GM23248 (cell line): ENCODE data around the gene THEM4. TPM values are rescaled to one million over a fixed set of nuclear protein-coding genes. Genes with fewer than 3 reads are reported as not detected.

Experiments used
- DNase-seq: peaks from one replicate; pipeline ENCODE4 v3.0.0-alpha.2; 2015
- H2AFZ ChIP-seq: fragments of 200-600 bp; sonication (generic); 2 replicates; pipeline ENCODE4 v1.6.1; 2016; ENCODE audit warnings: antibody characterized with exemption
- H3F3A ChIP-seq: fragments of 200-600 bp; sonication (generic); 2 replicates; pipeline ENCODE4 v1.6.1; 2016; ENCODE audit warnings: mild to moderate bottlenecking, antibody characterized with exemption, mixed run types; ENCODE audit not compliant: insufficient read depth
- H3K27ac ChIP-seq: fragments of 200-600 bp; sonication (generic); 2 replicates; pipeline ENCODE4 v1.5.1; 2016; ENCODE audit warnings: mild to moderate bottlenecking
- H3K27me3 ChIP-seq: fragments of 200-600 bp; sonication (generic); replicated peaks from 2 replicates; pipeline ENCODE4 v1.6.1; 2016; ENCODE audit warnings: mild to moderate bottlenecking; ENCODE audit not compliant: insufficient read depth
- H3K36me3 ChIP-seq: fragments of 200-600 bp; sonication (generic); 2 replicates; pipeline ENCODE4 v1.6.1; 2016; ENCODE audit warnings: low read depth, mild to moderate bottlenecking
- H3K4me1 ChIP-seq: fragments of 200-600 bp; sonication (generic); 2 replicates; pipeline ENCODE4 v1.6.1; 2016; ENCODE audit warnings: mild to moderate bottlenecking; ENCODE audit not compliant: insufficient read depth
- H3K4me2 ChIP-seq: fragments of 200-600 bp; sonication (generic); one replicate; pipeline ENCODE4 v1.6.1; 2016; ENCODE audit warnings: mild to moderate bottlenecking; ENCODE audit not compliant: unreplicated experiment
- H3K4me3 ChIP-seq: fragments of 200-600 bp; sonication (generic); 2 replicates; pipeline ENCODE4 v1.5.1; 2016; ENCODE audit warnings: mild to moderate bottlenecking
- H3K79me2 ChIP-seq: fragments of 200-600 bp; sonication (generic); 2 replicates; pipeline ENCODE4 v1.6.1; 2016; ENCODE audit warnings: mild to moderate bottlenecking; ENCODE audit not compliant: insufficient read depth
- H3K9ac ChIP-seq: fragments of 200-600 bp; sonication (generic); 2 replicates; pipeline ENCODE4 v1.6.1; 2016; ENCODE audit warnings: mild to moderate bottlenecking
- H3K9me2 ChIP-seq: fragments of 200-600 bp; sonication (generic); 2 replicates; pipeline ENCODE4 v1.6.1; 2016; ENCODE audit warnings: mixed run types, mild to moderate bottlenecking, moderate library complexity; ENCODE audit not compliant: insufficient read depth
- H3K9me3 ChIP-seq: fragments of 200-600 bp; sonication (generic); one replicate; pipeline ENCODE4 v1.6.1; 2017; ENCODE audit warnings: low read depth
- H4K20me1 ChIP-seq: fragments of 200-600 bp; sonication (generic); 2 replicates; pipeline ENCODE4 v1.6.0; 2016; ENCODE audit not compliant: insufficient read depth
- EZH2 ChIP-seq: fragments of 200-600 bp; sonication (generic); IDR thresholded peaks from 2 replicates; pipeline ENCODE4 v1.6.1; 2018; ENCODE audit warnings: antibody characterized with exemption, mild to moderate bottlenecking; ENCODE audit not compliant: insufficient read depth, poor library complexity, severe bottlenecking
- EZH2phosphoT487 ChIP-seq: fragments of 200-600 bp; sonication (generic); IDR thresholded peaks from 2 replicates; pipeline ENCODE4 v1.6.1; 2018; ENCODE audit warnings: antibody characterized with exemption, moderate library complexity, mild to moderate bottlenecking, low read depth; ENCODE audit not compliant: insufficient read depth
- WGBS, 2 experiments: methylation state at CpG; one replicate each; pipeline ENCODE4 v1.1.6; 2015 to 2017; ENCODE audit warnings: low lambda C conversion rate in 2 of 2, low coverage in 1 of 2; ENCODE audit errors: missing lambda C conversion rate in 2 of 2; 5-methylcytosine and 5-hydroxymethylcytosine counted together
- in situ Hi-C: fragments of 300-500 bp; cut with MboI; formaldehyde crosslinking; loops from 2 replicates; pipeline ENCODE4 v1.15.0; 2020
- polyA plus RNA-seq: library from polyadenylated mRNA; unstranded; fragments of >200 nt; fragmentation: Nextera tagmentation; extraction: Ambion mirVana; gene quantifications from 2 replicates; pipeline ENCODE4 v1.2.1, GENCODE V29; 2016
- total RNA-seq: library from RNA; depleted of rRNA; stranded (reverse); fragments of >200 nt; shearing (Covaris generic); gene quantifications from 2 replicates; pipeline ENCODE4 v1.2.3, GENCODE V29; 2014

THEM4 gene
- total and polyA plus RNA-seq, 2 experiments from 2014 or later: 14.6 to 17.9 TPM

GRCh38 chr1:151864411-151864810, 44.9 kb downstream of the THEM4 start:
- H3K9me3 ChIP-seq: no peaks in the 10 kb centered on the region
- WGBS, 2 experiments: 22 to 27% methylated on average over 2 of the region's 2 CpGs
- no peak for DNase-seq
- H3K4me2 ChIP-seq: no peak overlapping the region
- no peaks in the 10 kb centered on the region for H3K79me2 ChIP-seq
- no peak overlapping the region for H3K4me3 ChIP-seq
- no peaks in the 10 kb centered on the region for H4K20me1 ChIP-seq
- H3F3A ChIP-seq: peaks cover 19% of the 10 kb centered on the region
- no peaks in the 10 kb centered on the region for H3K9me2 ChIP-seq
- no peak overlapping the region for H3K9ac ChIP-seq
- in situ Hi-C loops: no loop called here
- H2AFZ ChIP-seq: no peak overlapping the region
- no peaks in the 10 kb centered on the region for H3K36me3 ChIP-seq
- H3K27ac ChIP-seq: no peak overlapping the region
- H3K4me1 ChIP-seq: peaks cover 9% of the 10 kb centered on the region
- H3K27me3 ChIP-seq: no peaks in the 10 kb centered on the region
- TF ChIP-seq EZH2: no peak
- TF ChIP-seq EZH2phosphoT487: no peak

- Histone ChIP-seq H3K27ac (no peak overlapping the region), H3K9me2 (no peaks in the 10 kb centered on the region), H3K27me3 (no peaks in the 10 kb centered on the region), H3K4me1 (peaks cover 10% of the 10 kb centered on the region; the same call in 1 of the 2 replicates), H3F3A (peaks cover 7% of the 10 kb centered on the region; the same call in 1 of the 2 replicates), H3K9me3 (no peaks in the 10 kb centered on the region), H3K9ac (no peak overlapping the region), H3K4me2 (no peak overlapping the region), H2AFZ (no peak overlapping the region), H4K20me1 (no peaks in the 10 kb centered on the region), H3K79me2 (no peaks in the 10 kb centered on the region), H3K4me3 (no peak overlapping the region), H3K36me3 (no peaks in the 10 kb centered on the region)
- in situ Hi-C loops: no loop called here
- TF ChIP-seq EZH2 (no peak), EZH2phosphoT487 (no peak)
- no peak for DNase-seq
Observed at GRCh38 chr1:151862604-151863003, 46.7 kb downstream of the THEM4 start.

- no peak overlapping the region for H2AFZ ChIP-seq
- no peak overlapping the region for H3K9ac ChIP-seq
- no peak for TF ChIP-seq EZH2
- no peak for TF ChIP-seq EZH2phosphoT487
- H3K27ac ChIP-seq: no peak overlapping the region
- no peak for DNase-seq
- no peaks in the 10 kb centered on the region for H3K79me2 ChIP-seq
- in situ Hi-C loops: no loop called here
- no peaks in the 10 kb centered on the region for H3K36me3 ChIP-seq
- no peaks in the 10 kb centered on the region for H3K9me3 ChIP-seq
- no peak overlapping the region for H3K4me3 ChIP-seq
- no peak overlapping the region for H3K4me2 ChIP-seq
- H4K20me1 ChIP-seq: no peaks in the 10 kb centered on the region
- 65 to 76% methylated on average over 7 of the region's 7 CpGs for WGBS, 2 experiments
- H3K27me3 ChIP-seq: no peaks in the 10 kb centered on the region
- H3F3A ChIP-seq: 0 out of 2 replicates have a peak, but pooled peaks cover under 1% of the 10 kb centered on the region
- no peaks in the 10 kb centered on the region for H3K9me2 ChIP-seq
- H3K4me1 ChIP-seq: peaks cover 12% of the 10 kb centered on the region
Observed at GRCh38 chr1:151860504-151861187, 48.7 kb downstream of the THEM4 start.

GRCh38 chr1:151859891-151860293, 49.4 kb downstream of the THEM4 start:
- 89 to 90% methylated on average over 6 of the region's 6 CpGs for WGBS, 2 experiments
- H3K9me3 ChIP-seq: no peaks in the 10 kb centered on the region
- no peaks in the 10 kb centered on the region for H4K20me1 ChIP-seq
- H3K36me3 ChIP-seq: no peaks in the 10 kb centered on the region
- TF ChIP-seq EZH2phosphoT487: no peak
- H3K9ac ChIP-seq: no peak overlapping the region
- H2AFZ ChIP-seq: no peak overlapping the region
- no peak overlapping the region for H3K27ac ChIP-seq
- no peak overlapping the region for H3K4me2 ChIP-seq
- H3K9me2 ChIP-seq: no peaks in the 10 kb centered on the region
- H3K79me2 ChIP-seq: no peaks in the 10 kb centered on the region
- no peak for DNase-seq
- no peaks in the 10 kb centered on the region for H3K27me3 ChIP-seq
- in situ Hi-C loops: no loop called here
- H3K4me3 ChIP-seq: no peak overlapping the region
- H3K4me1 ChIP-seq: peaks cover 14% of the 10 kb centered on the region
- 0 out of 2 replicates have a peak, but pooled peaks cover 7% of the 10 kb centered on the region for H3F3A ChIP-seq
